Measurements from ENCODE around the gene KIAA1755. TPM values are rescaled to one million over a fixed set of nuclear protein-coding genes. Genes with fewer than 3 reads are reported as not detected.

KIAA1755 gene
- total RNA-seq, 1 donor from 2014 or later: 1.6 TPM

- DNase-seq: no peak
- Mint-ChIP-seq H3K4me1 (ENCODE audit: low read depth, unreplicated experiment) (peaks cover 4% of the 10 kb centered on the region), H3K4me3 (ENCODE audit: unreplicated experiment) (no peak overlapping the region)
These were observed 41.3 kb downstream of the KIAA1755 start for GRCh38 chr20:38219006-38219950.

GRCh38 chr20:38218566-38218885 lies 42.0 kb downstream of the KIAA1755 start:
- Mint-ChIP-seq H3K36me3 (ENCODE audit: unreplicated experiment) (no peaks in the 10 kb centered on the region), H3K4me3 (ENCODE audit: unreplicated experiment) (no peak overlapping the region), H3K27me3 (ENCODE audit: unreplicated experiment) (peaks cover 5% of the 10 kb centered on the region), H3K9me3 (ENCODE audit: unreplicated experiment) (peaks cover 2% of the 10 kb centered on the region), H3K4me1 (ENCODE audit: low read depth, unreplicated experiment) (peaks cover 4% of the 10 kb centered on the region), H3K27ac (ENCODE audit: unreplicated experiment) (no peak overlapping the region)
- TF ChIP-seq CTCF (IDR thresholded peaks at IDR 0.05; ENCODE audit: partially characterized antibody, unreplicated experiment): no peak
- no peak for DNase-seq

More at GRCh38 chr20:38219006-38219950, 41.3 kb downstream of the KIAA1755 start:
- Mint-ChIP-seq H3K9me3 (ENCODE audit: unreplicated experiment) (no peaks in the 10 kb centered on the region), H3K27me3 (ENCODE audit: unreplicated experiment) (peaks cover 5% of the 10 kb centered on the region), H3K36me3 (ENCODE audit: unreplicated experiment) (no peaks in the 10 kb centered on the region), H3K27ac (ENCODE audit: unreplicated experiment) (no peak overlapping the region)
- TF ChIP-seq CTCF (IDR thresholded peaks at IDR 0.05; ENCODE audit: partially characterized antibody, unreplicated experiment): no peak

GRCh38 chr20:38217791-38218565 lies 42.6 kb downstream of the KIAA1755 start:
- TF ChIP-seq CTCF (IDR thresholded peaks at IDR 0.05; ENCODE audit: partially characterized antibody, unreplicated experiment): no peak
- Mint-ChIP-seq H3K4me3 (ENCODE audit: unreplicated experiment) (no peak overlapping the region), H3K9me3 (ENCODE audit: unreplicated experiment) (peaks cover 2% of the 10 kb centered on the region), H3K4me1 (ENCODE audit: low read depth, unreplicated experiment) (peaks cover 4% of the 10 kb centered on the region), H3K36me3 (ENCODE audit: unreplicated experiment) (no peaks in the 10 kb centered on the region), H3K27ac (ENCODE audit: unreplicated experiment) (no peak overlapping the region), H3K27me3 (ENCODE audit: unreplicated experiment) (peaks cover 5% of the 10 kb centered on the region)
- no peak for DNase-seq

GRCh38 chr20:38216746-38217595 lies 43.6 kb downstream of the KIAA1755 start:
- Mint-ChIP-seq H3K4me1 (ENCODE audit: low read depth, unreplicated experiment) (peaks cover 4% of the 10 kb centered on the region), H3K9me3 (ENCODE audit: unreplicated experiment) (peaks cover 2% of the 10 kb centered on the region), H3K4me3 (ENCODE audit: unreplicated experiment) (no peak overlapping the region), H3K27me3 (ENCODE audit: unreplicated experiment) (peaks cover 5% of the 10 kb centered on the region), H3K27ac (ENCODE audit: unreplicated experiment) (no peak overlapping the region), H3K36me3 (ENCODE audit: unreplicated experiment) (no peaks in the 10 kb centered on the region)
- no peak for TF ChIP-seq CTCF (IDR thresholded peaks at IDR 0.05; ENCODE audit: partially characterized antibody, unreplicated experiment)
- no peak for DNase-seq
